ENCODE data around the gene MN1.
A peak's percentile ranks its signal among the peaks of the same experiment; 100 is the strongest.

MN1 gene

GRCh38 chr22:27825174-27825573, 23.6 kb upstream of the MN1 start:
- no peak for DNase-seq

DNA sequence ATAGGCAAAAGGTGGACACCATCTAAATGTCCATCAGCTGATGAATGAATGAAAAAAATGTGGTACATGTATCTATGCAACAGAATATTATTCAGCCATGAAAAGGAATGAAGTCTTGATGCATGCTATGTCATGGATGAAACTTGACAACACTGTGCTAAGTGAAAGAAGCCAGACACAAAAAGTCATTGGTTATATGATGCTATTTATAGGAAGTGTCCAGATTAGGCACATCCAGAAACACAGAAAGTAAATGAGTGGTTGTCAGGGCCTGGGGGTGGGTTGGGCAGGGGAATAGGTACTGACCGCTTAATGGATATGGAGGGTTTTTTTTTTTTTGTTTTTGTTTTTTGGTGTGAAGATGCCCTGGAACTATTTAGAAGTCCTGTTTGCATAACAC, 21.7 kb upstream of the MN1 start:
- no peak for DNase-seq

DNA sequence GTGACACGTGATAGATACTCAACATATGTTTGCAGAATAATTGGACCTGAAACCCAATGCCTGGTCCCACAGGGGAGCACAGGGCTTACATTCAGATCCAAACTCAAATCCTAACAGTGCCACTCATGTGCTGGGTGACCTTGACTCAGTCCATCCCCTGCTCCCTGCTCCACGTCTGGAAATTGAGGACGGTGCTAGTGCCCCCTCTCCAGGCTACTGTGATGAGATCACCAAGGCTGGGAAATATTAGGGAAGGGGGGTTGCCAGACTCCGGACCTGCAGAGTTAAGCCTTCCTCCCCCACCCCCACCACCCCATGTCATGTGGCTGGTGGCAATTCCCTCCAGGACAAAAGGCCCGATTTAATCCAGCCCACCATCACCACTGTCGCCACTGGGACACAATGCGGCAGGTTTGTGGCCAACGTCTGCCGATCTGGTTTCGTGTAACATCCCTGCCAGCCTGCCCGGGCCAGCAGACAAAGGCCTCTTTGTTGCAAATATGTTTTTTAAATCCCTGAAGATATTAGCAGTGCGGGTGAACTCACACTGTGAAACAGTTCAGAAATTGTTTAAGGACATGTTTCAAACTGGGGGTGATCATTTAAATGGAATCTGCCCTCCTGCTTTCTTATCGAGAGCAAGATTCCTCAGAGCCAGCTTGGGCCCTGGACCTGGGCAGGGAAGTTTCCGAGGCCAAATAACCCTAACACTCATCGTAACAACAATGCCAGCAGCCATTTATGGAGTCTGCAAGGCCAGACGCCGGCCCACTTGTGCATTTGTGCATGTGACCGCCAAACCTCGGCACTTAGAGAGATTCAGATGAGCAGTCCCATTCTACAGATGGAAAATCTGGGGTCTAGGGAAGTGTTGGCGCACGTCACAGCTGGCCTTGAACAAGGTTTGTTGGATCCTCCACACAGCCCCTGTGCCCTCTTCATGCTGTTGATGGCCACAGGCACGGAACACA, 19.6 kb upstream of the MN1 start:
- no peak for DNase-seq

DNA sequence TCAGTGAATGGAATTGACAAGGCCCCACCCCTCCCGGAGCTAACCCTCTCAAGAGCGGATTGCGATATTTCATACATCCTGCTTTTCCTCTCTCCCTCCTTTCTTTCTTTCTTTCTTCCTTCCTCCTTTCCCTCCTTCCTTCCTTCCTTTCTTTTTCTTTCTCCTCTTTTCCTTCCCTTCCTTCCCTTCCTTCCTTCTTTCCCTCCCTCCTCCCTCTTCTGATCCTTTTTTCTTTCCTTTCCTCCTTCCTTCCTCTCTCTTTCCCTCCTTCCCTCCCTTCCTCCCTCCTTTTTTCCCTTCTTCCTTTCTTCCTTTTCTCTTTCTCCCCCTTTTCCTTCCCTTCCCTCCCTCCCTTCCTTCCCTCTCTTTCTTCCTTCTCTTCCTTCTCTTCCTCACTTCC, 15.0 kb upstream of the MN1 start:
- no peak for DNase-seq

DNA sequence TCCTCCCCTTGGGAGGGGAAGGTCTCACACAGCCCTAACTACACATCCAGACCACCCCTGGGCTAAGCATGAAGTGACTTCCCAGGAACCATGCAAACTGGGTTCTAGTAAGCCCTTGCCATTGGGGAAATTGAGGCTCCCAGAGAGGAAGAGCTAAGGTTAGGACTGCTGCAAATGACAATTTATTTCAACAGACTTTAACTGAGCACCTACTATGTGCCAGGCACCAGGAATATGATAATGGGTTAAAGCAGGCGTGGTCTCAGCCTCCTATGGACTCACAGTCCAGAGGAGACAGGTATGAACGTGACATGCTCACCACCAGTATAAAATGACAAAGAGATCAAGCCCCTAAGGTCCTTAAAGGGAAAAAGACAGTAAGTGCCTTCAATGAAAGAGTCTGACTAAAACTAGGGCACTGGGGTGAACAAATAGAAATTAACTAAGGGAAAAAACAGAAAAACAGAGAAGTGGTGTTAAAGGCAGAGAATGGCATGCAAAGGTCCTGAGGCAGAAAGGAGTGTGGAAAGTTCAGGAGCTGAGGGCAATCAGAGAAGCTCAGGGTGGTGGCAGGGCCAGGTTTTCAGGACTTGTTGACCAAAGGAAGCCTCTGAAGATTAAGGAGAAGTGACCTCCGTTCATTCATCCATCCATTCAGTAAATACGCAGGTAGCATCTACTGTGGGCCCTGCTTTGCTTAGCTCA, 14.4 kb upstream of the MN1 start:
- no peak for DNase-seq

DNA sequence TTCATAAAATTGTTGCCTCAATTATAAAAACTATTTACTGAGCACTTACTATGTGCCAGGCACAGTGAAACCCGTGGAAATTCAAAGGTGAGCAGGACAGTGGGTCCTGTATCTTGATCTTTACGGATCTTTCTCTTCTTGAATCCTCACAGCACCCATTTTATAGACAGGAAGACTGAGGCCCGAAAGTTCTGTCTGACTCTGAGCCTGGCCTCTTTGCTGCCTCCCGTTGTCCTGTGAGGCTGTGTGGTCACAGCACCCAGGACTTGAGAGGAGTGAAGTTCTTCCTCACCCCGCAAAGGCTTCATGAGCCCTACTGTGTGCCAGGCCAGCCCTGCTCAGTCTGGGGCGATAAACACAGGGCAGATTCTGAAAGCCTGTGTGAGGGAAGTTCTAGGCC, 13.4 kb upstream of the MN1 start:
- no peak for DNase-seq

DNA sequence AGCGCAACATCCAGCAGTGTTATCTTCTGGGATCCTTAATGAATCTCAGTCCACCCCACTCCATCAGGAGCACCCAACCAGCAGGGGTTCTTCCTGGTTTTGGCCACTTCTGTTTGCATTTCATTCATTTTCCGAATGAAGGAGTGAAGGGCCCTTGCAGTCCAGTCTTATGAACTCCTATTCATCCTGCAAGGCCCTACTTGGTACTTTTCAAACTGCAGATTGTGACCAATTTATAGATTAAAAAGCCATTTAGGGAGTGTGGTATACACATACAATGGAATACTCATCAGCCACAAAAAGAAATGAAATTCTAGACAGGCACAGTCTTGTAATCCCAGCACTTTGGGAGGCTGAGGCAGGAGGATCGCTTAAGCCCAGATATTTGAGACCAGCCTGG, 10.2 kb upstream of the MN1 start:
- DNase-seq: no peak

- DNase-seq: no peak
These were observed 9.1 kb upstream of the MN1 start for GRCh38 chr22:27810609-27811151.

GRCh38 chr22:27809700-27810608, 8.4 kb upstream of the MN1 start:
- no peak for DNase-seq

GRCh38 chr22:27809226-27809603, 7.7 kb upstream of the MN1 start:
- DNase-seq: no peak

GRCh38 chr22:27808451-27809225, 7.1 kb upstream of the MN1 start:
- DNase-seq: no peak

- no peak for DNase-seq
These were observed 4.3 kb upstream of the MN1 start for GRCh38 chr22:27805841-27806240.

GRCh38 chr22:27804470-27805297, 3.1 kb upstream of the MN1 start:
- peak; percentile 55 to 68 for DNase-seq

- DNase-seq: peak in 1 of 2 experiments; percentile 29
These were observed 2.4 kb upstream of the MN1 start for GRCh38 chr22:27803841-27804415.

GRCh38 chr22:27802346-27803073, 954 bp upstream of the MN1 start:
- DNase-seq: no peak

DNA sequence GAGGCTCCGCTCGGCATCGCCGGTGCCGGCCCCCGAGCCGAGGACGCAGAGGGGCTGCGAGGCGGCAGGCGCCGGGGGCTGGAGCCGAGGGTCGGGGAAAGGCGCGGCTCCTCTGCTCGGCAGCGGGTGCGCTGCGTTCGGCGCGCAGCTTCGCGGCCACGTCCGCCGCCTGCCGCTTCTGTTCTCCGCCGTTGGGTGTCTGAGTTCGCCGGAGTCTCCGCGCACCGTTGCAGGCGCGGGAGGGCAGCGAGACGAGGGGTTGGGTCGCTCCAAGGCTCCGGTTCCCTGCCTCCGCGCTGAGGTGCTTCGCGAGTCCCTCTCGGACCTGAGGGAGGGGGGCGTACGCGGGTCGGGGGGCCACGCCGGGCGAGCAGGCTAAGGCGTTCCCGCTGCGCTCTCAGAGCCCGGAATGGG, 347 bp downstream of the MN1 start:
- peak; percentile 24 to 41 for DNase-seq

- no peak for DNase-seq
These were observed 1.0 kb downstream of the MN1 start for GRCh38 chr22:27800250-27801201.

DNA sequence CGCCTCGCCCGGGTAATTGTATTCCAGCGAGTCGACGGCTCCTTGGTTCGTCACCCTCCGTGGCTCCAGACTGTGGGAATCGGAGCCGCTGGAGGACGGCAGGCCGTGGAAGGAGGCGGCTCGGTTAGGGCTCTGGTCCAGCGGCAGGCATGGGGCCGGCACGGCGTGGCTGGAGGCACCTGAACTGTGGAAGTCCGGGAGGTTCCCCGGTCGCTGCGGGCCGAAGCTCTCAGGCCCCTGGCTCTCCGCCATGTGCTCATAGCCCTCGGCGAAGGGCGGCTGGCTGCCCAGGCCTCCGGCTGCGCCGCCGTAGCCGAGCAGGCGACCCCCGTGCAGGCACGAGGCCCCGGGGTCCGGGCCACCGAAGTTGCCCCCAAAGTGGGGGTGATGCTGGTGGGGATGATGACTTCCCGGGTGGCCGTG, 1.7 kb downstream of the MN1 start:
- DNase-seq: no peak

Data from NCI-H1930 (cell line).